Eye (tissue), 1 donor: ENCODE results near the gene LCK.

Experiments used
- DNase-seq: peaks from one replicate; pipeline ENCODE4 v3.0.0-alpha.2; 2015

LCK gene

DNA sequence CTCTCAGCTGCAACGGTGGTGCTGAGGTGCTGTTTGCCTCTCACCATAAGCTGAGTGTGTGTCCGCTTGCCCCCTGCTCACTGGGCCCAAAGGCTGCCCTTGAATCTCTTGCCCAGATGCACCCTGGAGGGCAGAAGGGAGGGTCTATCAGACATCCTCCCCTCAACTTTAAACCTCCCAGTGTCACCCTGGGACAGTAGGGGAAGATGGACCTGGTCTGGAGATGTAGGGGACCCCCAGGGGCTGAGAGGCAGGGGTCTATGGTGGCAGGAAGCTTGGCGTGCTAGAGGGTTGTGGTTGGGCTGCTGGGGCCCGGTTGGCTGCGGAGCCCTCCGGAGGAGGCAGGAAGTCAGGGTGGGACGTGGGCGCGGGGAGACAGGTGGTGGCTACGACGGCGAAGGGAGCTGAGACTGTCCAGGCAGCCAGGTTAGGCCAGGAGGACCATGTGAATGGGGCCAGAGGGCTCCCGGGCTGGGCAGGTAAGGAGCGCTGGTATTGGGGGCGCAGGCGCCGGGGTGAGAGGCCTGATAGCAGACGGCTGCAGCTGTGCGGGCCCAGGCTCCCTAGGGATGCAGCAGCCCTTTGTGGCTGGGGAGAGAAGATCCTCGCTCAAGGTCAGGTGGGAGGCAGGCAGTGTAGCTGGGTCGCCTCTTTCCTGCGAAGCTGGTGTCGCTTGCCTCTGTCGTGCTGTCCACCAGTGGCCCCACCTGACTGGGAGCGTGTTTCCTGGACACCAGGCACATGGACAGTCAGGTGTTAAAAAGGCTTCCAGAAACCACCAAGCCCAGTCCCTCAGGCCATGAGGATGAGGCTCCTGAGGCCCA lies at the start of gene LCK:
Gene LCK, plus strand, starts transcription at position 373 of the 824 bp plus-strand sequence. CDS start 23,065 bp downstream, outside the sequence.
- DNase-seq: no peak

DNA sequence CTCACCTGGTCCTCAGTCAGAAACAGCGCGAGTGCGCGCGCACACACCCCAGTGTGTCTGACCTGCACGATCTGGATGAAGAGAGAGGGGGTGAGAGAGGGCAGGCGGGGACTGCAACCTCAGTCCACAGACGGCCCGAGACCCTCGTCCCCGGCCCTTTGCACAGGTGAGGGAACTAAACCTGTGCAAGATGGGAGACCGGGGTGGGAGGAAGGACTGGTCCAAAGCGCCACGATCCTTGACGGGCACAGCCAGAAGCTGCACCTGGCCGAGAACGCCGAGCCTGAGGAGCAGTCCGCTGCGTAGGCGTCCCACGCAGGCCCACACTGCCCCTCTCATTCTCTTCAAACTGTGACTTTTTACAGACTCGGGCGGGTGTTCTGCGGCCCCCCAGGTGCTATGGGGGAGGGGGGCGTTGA lies 46.1 kb upstream of the LCK start:
- no peak for DNase-seq

DNA sequence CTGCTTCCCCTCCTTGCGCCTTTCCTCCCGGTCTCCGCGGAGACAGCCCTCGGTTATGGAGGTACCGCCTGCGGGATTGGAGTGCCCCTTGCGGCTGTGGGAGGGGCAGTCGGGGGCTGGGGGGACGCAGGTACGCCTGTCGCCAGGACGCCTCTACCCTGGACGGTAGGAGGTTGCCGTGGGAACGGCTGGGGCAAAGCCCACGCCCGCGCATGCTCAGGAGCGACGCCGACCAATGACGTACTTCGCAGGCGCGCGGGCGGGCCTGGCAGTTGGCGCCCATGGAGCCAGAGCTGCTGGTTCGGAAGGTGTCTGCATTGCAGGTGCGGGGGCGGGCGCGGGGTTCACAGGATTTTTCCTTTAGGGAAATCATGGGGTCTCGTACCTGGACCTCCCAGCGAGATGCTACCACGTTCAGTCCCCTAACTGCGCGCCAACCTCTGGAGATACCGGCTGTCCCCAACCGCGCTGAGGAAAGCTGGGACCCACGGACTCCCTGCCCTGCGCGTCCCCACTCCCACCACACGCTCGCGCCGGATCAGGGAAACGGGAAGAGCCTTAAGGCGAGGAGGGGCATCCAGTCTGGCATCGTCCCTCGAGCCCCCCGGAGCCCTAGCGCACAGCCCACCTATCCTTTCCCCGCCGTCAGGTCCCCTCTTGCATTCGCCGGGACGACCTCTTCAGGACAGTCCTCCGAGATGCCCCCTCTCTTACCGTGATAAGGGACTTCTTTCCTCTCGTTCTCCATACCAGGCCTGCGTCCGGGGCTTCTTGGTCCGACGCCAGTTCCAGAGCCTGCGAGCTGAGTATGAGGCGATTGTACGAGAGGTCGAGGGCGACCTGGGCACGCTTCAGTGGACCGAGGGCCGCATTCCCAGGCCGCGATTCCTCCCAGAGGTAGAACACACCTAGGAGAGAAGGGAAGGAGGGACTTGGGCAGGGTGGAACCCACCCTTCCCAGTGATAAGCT lies 45.4 kb upstream of the LCK start, which contains the start of gene IQCC:
Gene IQCC, plus strand, starts transcription at position 271 of the 970 bp plus-strand sequence. Its CDS starts 11 bp downstream, at position 282.
- peak; percentile 96 for DNase-seq

DNA sequence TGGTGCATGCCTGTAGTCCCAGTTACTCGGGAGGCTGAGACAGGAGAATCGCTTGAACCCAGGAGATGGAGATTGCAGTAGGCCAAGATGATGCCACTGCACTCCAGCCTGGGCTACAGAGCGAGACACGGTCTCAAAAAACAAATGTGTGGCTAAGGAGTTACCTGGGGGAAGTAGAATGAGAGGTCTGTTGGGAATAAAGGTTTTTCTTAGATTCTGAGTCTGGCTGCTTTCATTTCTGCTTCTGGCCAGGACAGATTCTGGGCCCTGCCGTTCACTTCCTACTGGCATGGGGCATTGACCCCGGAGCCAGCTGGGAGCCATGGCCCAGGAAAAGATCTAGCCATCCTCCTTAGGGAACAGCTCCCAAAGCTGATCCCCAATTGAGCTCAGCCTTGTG lies 42.6 kb upstream of the LCK start:
- no peak for DNase-seq

DNA sequence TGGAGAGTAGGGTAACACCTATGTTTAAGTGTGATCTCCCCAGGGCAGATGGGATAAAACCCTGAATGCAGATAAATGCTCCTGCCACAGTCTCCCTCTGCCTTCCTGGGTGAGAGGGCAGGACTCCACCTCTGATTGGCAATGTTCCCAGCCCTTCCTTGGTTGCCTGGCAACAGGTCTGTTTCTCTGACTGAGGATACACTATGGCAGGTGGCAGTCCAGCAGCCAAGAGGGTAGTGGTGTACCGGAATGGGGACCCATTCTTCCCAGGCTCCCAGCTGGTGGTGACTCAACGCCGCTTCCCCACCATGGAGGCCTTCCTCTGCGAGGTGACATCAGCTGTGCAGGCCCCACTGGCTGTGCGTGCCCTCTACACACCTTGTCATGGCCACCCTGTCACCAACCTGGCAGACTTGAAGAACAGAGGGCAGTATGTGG lies 42.2 kb upstream of the LCK start, which contains the start of gene DCDC2B:
Gene DCDC2B, plus strand, starts transcription at position 199 of the 438 bp plus-strand sequence. Its CDS starts 5 bp downstream, at position 204.
- peak; percentile 62 for DNase-seq

DNA sequence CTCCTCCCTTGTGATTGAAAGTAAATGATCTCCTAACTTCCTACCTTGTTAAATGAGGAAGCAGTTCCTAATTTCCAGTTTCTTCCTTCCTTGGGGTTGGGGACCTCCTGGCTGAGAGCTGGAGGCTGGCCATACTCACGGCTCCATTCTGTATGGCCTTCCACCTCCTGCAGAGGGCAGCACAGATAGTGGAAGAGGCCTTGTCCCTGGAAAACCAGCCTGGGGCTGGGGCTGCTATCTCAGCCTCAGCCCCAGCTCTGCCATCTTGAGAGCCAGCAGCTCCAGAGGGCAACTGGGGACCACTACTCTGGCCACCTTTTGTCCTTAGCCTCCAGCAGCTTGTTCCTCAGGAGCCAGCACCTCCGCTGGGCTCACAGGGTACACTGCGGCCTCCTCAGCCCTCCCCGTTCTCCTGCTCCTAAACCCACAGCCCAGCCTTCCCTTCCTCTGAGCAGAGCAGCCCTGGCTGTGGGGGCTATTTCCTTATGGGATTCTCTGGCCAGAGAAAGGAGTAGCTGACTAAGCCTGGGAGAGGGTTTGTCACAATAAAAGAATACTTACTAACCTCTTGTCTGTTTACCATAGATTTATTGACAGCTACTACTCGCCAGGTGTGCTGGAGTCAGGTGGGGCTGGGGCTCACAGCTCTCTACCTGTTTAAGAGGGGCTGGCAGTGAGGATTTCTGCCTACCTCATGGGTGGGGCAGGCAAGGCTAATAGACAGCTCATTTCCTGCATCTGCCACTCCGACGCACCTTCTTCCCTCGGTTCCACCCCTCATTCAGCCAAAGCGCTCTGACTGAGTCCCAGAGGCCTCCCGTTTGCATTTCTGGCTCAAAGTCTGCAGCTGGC lies 35.2 kb upstream of the LCK start:
- DNase-seq: peak; percentile 82

DNA sequence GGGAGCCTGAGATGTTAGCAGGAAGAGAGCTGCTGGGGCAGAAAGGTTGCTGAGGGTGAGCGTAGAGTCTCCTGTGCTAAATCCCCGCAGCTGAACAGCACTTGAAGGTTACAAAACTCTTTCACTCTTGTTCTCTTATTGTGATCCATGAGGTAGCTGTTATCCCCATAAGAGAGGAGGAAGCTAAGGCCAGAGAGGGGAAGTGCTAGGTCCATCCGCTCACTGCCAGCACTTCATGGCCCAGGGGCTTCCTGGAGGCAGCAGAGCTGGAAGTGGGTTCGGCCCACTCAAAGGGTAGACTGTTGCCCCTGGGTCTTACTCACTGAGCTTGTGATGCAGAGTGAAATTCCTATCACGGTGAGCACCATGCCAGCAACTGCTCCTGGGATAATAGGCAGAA lies 34.5 kb upstream of the LCK start:
- no peak for DNase-seq

DNA sequence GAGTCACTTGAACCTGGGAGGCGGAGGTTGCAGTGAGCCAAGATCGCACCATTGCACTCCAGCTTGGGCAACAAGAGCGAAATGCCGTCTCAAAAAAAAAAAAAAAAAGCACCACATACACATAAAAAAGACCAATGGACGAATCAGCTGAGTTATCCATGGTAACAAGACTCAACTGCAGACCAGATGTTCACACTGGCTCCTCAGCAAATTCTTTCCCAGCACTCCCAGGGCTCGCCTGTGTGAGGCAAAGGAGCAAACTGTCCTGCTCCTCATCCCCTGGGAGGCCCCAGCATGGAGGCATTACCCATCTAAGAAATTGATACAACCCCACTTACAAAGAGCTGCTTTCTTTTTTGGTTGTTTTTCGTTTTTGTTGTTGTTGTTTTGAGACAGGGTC lies 32.0 kb upstream of the LCK start:
- no peak for DNase-seq

DNA sequence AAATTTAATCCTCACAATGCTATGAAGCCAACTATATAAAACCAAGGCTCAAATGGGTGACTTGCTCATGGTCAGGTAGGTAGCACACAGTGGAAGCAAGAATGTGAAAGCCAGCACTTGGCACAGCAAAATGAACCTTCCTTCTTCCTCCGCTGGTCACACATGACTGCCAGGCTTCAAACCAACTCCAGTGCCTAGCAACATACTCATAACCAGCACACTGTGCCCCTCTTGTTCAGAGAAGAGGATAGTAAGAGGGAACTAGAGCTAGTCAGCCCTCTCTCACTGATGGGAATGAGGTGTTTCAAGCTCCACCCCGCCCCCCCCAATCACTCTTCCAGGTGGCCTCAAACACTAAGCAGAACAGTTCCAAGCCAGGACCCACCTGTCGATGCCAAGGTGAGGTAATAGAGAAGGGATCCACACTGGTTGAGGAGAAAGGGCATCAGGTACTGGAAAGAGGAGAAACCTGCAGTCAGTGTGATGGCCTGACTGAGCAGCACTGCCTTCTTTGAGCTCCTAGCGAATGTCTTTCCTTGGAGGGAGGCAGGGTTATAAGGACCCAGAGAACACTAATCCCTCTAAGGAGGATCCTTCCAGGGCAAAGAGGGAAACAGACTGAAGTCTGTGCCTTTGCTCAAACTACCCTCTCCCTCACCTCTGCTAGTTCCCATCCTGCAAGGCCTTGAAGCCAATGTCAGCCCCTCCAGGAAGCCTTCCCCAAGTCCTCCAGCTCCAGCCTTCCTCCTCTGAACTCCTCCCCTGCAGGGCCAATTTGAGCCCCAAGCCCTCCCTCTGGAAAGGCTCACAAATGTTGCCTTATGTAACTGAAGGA lies 30.1 kb upstream of the LCK start:
- no peak for DNase-seq

DNA sequence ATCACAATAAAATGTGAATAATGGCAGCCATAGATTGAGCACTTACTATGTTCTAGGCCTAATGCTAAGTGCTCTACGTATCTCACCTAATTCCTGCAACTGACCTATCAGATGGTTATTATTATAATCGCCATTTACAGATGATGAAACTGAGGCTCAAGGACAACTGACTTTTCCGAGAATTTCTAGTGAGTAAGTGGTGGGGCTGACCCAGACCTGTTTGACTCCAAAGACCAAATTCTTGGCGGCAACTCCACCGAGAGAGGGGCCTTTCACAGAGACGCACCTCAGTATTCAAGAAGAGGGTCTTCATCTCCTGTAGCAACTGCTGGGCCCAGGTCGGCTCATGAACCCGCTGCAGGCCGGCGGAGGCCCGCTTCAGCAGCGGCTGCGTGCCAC lies 29.5 kb upstream of the LCK start:
- no peak for DNase-seq

DNA sequence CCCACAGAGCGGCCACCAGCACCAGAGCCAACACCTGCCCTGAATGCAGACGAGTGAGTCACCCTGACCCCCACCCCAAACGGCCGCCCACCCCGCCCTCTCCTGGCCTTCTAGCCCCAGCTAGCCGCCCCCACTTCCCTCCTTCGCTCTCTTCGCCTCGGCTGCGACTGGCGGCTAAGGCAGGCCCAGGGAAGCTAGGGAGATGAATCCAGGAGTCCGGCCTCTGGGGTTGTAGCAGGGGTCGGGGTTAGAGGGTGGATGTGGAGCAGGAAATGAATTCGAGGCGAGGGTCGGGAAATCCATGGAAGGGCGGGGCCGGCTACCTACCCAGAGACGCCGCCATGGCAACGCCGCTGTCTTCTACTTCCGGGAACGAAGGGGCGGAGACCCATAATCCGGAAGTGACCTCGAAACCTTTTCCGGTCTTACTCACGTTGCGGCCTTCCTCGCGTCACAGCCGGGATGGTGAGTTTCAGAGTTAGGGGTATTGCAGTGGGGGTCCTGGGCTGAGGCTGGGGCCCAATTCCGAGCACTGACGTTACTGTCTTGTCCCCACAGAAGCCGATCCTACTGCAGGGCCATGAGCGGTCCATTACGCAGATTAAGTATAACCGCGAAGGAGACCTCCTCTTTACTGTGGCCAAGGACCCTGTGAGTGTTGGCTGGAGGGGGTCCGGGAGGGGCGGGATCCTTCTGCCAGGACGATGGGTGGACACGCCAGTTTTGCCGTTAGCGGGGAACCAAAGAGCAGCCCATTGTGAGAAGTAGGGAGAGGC lies 28.9 kb upstream of the LCK start, which contains the start of the genes EIF3I and TMEM234:
Gene EIF3I, plus strand, starts transcription at position 428 of the 776 bp plus-strand sequence. Its CDS starts 35 bp downstream, at position 463.
Gene TMEM234, minus strand, starts transcription at position 374 of the 776 bp plus-strand sequence. Its CDS starts 31 bp downstream, at position 343.
- peak; percentile 98 for DNase-seq

DNA sequence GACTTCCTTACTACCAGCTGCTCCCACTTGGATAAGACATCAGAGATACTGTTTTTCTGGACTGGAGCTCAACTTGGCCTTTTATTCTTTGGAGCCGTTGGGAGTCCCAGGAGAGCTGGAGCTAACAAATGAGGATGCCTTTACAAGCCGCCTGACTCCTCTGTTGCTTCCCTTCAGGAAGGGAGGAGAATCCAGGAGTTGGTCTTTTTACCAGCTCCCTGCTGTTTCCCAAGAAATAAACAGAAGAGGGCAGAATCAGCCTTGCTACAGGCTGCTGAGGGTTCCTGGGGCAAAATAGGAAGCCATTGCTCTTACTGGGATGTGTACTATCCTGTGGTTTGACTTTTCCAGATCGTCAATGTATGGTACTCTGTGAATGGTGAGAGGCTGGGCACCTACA lies 27.4 kb upstream of the LCK start:
- no peak for DNase-seq

DNA sequence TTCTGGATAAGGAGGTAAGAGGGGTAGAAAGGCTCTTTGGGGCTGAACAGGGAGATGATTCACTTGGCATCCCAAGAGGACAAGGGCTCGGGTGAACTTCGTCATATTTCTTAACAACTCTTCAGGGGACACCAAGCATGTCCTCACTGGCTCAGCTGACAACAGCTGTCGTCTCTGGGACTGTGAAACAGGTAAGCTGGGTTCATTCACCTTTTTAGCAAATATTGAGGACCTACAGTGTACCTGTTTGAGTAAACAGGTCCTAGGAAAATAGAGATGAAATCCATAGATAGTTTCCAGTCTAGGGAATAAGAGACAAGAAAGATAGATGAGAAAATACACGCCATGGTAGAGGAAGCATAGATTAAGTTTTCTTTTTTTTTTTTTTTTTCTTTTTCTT lies 26.8 kb upstream of the LCK start:
- no peak for DNase-seq

DNA sequence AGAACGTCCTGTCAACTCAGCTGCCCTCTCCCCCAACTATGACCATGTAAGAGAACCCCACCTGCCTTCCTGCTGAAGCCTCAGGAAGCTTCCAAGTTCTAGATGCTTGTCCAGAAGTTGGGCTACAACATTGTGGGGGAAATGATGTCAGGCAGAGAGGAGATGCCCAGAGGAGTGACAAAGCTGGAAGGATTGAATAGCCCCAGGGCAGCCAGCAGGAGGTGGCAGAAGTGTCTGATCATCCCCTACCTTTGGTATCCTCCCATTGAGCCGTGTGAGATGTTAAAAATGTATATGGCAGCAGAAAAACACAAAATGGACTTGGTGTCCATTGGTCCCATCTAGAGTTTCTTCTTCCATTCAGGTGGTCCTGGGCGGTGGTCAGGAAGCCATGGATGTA lies 22.3 kb upstream of the LCK start:
- no peak for DNase-seq

DNA sequence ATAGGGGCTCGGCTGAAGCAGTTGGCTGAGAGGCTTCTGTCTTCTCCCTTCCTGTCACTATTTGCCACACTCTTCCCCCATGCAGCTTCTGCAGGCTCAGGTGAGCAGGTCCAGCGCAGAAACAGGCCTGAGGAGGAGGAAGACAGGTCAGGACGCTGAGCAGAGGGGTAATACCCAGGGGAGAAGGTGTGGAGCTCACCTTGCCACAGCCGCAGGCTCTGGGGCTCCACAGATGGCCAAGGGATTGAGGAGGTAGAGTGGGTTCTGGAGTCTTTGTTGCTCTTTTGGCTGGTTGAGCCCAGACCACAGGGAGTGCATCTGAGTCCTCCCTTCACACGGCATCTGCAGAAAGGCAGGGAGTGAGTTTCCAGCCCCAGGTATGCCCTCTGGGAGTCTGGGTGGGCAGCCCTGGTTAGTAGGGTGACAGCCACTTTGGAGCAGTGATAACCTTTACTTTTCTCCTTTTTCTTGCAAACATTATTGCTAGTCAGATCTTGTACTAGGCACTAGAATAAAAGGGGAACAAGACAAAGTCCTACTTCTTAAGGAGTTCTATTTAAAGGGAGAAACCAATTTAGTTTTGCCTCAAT lies 19.1 kb upstream of the LCK start:
- no peak for DNase-seq

DNA sequence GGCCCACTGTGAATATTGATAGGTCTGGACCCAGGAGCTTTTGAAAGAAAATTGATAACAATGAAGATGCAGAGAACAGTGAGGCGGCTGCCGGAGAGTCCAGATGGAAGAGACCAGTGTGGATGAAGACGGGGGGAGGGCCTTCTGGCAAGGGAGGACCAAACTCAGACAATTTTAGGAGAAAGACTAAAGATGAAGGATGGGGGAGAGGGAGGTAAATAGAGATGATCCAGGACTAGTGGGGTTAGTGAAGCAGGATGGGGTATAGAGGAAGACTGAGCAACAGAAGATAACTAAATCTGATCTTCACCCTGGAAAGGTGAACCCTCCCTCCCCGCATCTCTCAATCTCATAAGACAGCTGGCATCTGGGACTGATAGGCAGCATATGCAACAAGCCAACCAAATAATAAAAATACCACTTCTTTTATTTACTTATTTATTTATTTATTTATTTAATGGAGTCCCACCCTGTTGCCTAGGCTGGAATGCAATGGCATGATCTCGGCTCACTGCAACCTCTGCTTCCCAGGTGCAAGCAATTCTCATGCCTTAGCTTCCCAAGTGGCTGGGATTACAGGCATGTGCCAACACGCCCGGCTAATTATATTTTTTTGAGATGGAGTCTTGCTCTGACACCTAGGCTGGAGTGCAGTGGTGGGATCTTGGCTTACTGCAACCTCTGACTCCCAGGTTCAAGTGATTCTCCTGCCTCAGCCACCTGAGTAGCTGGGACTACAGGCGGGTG lies 18.3 kb upstream of the LCK start:
- no peak for DNase-seq

DNA sequence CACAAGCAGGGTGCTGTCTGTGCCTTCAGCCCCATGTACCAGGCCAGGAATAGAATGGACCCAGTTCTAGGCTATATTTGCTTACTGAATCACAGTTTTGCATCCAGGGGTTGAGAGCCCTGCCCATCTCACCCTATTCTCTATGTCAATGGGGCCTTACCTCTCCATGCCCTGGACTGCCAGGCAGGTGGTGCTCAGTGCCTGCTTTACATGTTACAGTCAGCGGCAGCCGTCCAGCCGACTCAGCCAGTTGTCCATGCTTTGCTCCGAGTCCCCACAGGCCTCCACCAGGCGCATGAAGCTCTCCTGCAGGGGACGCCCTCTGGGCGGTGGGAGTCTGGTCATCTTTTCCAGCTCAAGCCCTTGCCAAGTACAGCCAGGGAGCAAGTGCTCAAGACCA lies 16.3 kb upstream of the LCK start:
- DNase-seq: no peak

DNA sequence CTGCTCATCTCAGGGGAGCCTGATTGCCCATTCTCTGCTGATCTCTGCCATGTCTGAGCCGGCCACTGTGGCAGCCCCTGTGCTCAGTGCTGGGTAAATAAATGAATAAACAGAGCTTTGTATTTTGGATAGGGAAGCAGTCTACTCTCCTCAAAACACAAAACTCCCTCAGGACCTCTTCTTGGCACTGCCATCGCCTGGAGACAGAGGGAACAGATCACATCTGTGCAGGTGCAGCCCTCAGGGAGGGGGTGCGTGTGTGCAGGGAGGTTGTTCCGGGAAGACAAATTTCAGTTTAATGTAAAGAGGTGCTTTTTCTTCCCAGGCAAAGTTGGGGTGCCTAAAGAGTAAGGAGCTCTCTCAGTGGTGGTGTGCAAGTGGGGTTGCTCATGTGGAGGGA lies 11.7 kb upstream of the LCK start:
- DNase-seq: no peak

DNA sequence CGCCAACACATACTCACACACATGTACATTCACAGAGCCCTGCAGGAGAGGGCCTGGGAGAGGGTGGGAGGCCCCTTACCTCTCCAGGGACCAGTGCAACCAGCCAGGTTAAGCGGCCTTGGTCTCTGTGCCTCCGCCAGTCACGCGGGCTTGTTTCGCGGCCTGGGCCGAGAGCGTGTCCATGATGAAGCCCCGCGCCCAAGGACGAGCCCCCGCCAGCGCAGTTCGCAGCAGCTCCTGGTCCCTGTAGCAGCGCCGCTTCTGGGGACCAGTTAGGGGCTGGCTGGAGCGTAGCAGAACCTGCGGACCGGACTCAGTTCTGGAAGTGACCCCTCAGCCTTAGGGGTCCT lies 11.3 kb upstream of the LCK start:
- DNase-seq: no peak
